Activated CD8-positive, alpha-beta memory T cell treated with anti-CD3 and anti-CD28 coated beads for 36 hours (primary cell): ENCODE measurements around the gene KRT8. TPM values are rescaled to one million over a fixed set of nuclear protein-coding genes. Genes with fewer than 3 reads are reported as not detected.
"Not testable (repeated sequence)": the region's sequence is repeated elsewhere in the genome, so short reads cannot be mapped to it uniquely, and the experiment has no call there.

Source experiments
- CTCF ChIA-PET: fragments of 350-600 bp; sonication (Branson Sonifier 250); formaldehyde crosslinking; loops from one replicate; lab custom pipeline; 2021; ENCODE audit warnings: antibody characterized with exemption; lab: Charles Lee
- POLR2A ChIA-PET: fragments of 350-600 bp; sonication (Branson Sonifier 250); formaldehyde crosslinking; loops from one replicate; lab custom pipeline; 2021; ENCODE audit warnings: antibody characterized with exemption; lab: Charles Lee
- total RNA-seq, 2 experiments: library from RNA; stranded (reverse); gene quantifications; one replicate each; pipeline ENCODE4 v1.2.3, GENCODE V29; 2021

Gene KRT8
- total RNA-seq, 2 experiments from 2014 or later: not detected

GRCh38 chr12:52865090-52865944 is 39.6 kb downstream of the KRT8 start:
- POLR2A ChIA-PET: no interaction called here
- CTCF ChIA-PET: interaction anchor here (0.8 to 2.3 kb wide), 5 partner anchors 14 to 282 kb away, joined by 3 to 12 read pairs (median 3); partner anchors contain the start of gene KRT1

GRCh38 chr12:52862023-52862422 is 42.9 kb downstream of the KRT8 start:
- CTCF ChIA-PET: no interaction called here
- POLR2A ChIA-PET: no interaction called here

- ChIA-PET POLR2A (no interaction called here), CTCF (interaction anchor here (1.3 kb wide), 1 partner anchor 17 kb away, joined by 4 read pairs; no protein-coding TSS in a partner anchor)
Measured at GRCh38 chr12:52861511-52861910, 43.4 kb downstream of the KRT8 start.

- CTCF ChIA-PET: interaction anchor here (1.3 to 1.5 kb wide), 2 partner anchors 10 to 18 kb away, joined by 4 read pairs; no protein-coding TSS in a partner anchor
- POLR2A ChIA-PET: no interaction called here
Measured at GRCh38 chr12:52860102-52860823, 44.6 kb downstream of the KRT8 start.

- CTCF ChIA-PET: interaction anchor here (1.0 kb wide), 1 partner anchor 22 kb away, joined by 3 read pairs; no protein-coding TSS in a partner anchor
Measured at GRCh38 chr12:52857500-52857899, 47.4 kb downstream of the KRT8 start.

GRCh38 chr12:52856787-52857186 is 48.1 kb downstream of the KRT8 start:
- ChIA-PET POLR2A (no interaction called here), CTCF (interaction anchor here (1.0 kb wide), 1 partner anchor 23 kb away, joined by 3 read pairs; no protein-coding TSS in a partner anchor)

More at GRCh38 chr12:52857500-52857899, 47.4 kb downstream of the KRT8 start:
- POLR2A ChIA-PET: no interaction called here

- POLR2A ChIA-PET, CTCF ChIA-PET: not testable (repeated sequence)
Measured at GRCh38 chr12:52856077-52856476, 48.8 kb downstream of the KRT8 start.

- CTCF ChIA-PET: no interaction called here
- POLR2A ChIA-PET: interaction anchor here (0.6 kb wide), 1 partner anchor 32 kb away, joined by 3 read pairs; no protein-coding TSS in a partner anchor
Measured at GRCh38 chr12:52851787-52852186, 53.1 kb downstream of the KRT8 start.

- POLR2A ChIA-PET: no interaction called here
- CTCF ChIA-PET: no interaction called here
Measured at GRCh38 chr12:52850681-52851080, 54.2 kb downstream of the KRT8 start.

- ChIA-PET CTCF (no interaction called here), POLR2A (no interaction called here)
Measured at GRCh38 chr12:52849511-52849910, 55.4 kb downstream of the KRT8 start.

GRCh38 chr12:52848661-52849255 is 56.1 kb downstream of the KRT8 start, which contains the start of gene KRT78:
Gene KRT78 (minus strand): TSS chr12:52848994. CDS start chr12:52848930, 64 bp downstream.
- POLR2A ChIA-PET: no interaction called here
- CTCF ChIA-PET: no interaction called here

- ChIA-PET CTCF (no interaction called here), POLR2A (no interaction called here)
Measured at GRCh38 chr12:52847335-52848102, 57.4 kb downstream of the KRT8 start.

Other genes with a start within 250 kb of the KRT8 start
- not detected for gene KRT1, start 224.7 kb downstream of the KRT8 start, total RNA-seq
- gene KRT77, start 201.6 kb downstream of the KRT8 start, total RNA-seq: not detected
- gene KRT76, start 127.7 kb downstream of the KRT8 start, total RNA-seq: not detected
- gene KRT3, start 109.0 kb downstream of the KRT8 start, total RNA-seq: not detected
- gene KRT4, start 91.0 kb downstream of the KRT8 start, total RNA-seq: not detected
- gene KRT79, start 70.8 kb downstream of the KRT8 start, total RNA-seq: under 1 TPM; 0.23 to 0.44 TPM
- gene KRT78, start 56.1 kb downstream of the KRT8 start, total RNA-seq: not detected
- 1 to 10 TPM; 4.5 to 4.9 TPM for gene KRT18, start 44.0 kb upstream of the KRT8 start, total RNA-seq
- 100 to 1,000 TPM; 673 to 696 TPM for gene EIF4B, start 101.4 kb upstream of the KRT8 start, total RNA-seq
- gene TNS2, start 145.0 kb upstream of the KRT8 start, total RNA-seq: 1 to 10 TPM; 2.1 to 2.3 TPM
- 10 to 100 TPM; 33.9 to 36.5 TPM for gene SPRYD3, start 174.3 kb upstream of the KRT8 start, total RNA-seq
- gene IGFBP6, start 192.6 kb upstream of the KRT8 start, total RNA-seq: 1 to 10 TPM; 1.8 to 1.9 TPM
- 1 to 10 TPM; 1.2 to 1.5 TPM for gene SOAT2, start 198.4 kb upstream of the KRT8 start, total RNA-seq